GM20000 (cell line): ENCODE measurements around the gene TLE5.
"Not testable (repeated sequence)": the region's sequence is repeated elsewhere in the genome, so short reads cannot be mapped to it uniquely, and the experiment has no call there.

Experiments used
- DNase-seq: peaks from one replicate; pipeline ENCODE4 v3.0.0; 2012; ENCODE audit warnings: low spot score
- CTCF ChIP-seq: IDR thresholded peaks from 2 replicates; pipeline ENCODE4 v1.5.1; 2012; ENCODE audit warnings: mild to moderate bottlenecking, control low read depth; ENCODE audit errors: extremely low read depth, missing control alignments

Gene TLE5

GRCh38 chr19:3095441-3096191, 33.3 kb upstream of the TLE5 start:
- peak; percentile 62 for DNase-seq

GRCh38 chr19:3094601-3095440, 32.5 kb upstream of the TLE5 start:
- DNase-seq = no peak
- no peak for TF ChIP-seq CTCF

More at GRCh38 chr19:3095441-3096191, 33.3 kb upstream of the TLE5 start:
- TF ChIP-seq CTCF = no peak

- not testable (repeated sequence) for DNase-seq
Measured at GRCh38 chr19:3089299-3089855, 27.1 kb upstream of the TLE5 start.

GRCh38 chr19:3087769-3088168, 25.5 kb upstream of the TLE5 start:
- DNase-seq = no peak
- no peak for TF ChIP-seq CTCF

- no peak for DNase-seq
- no peak for TF ChIP-seq CTCF
Measured at GRCh38 chr19:3084943-3085342, 22.6 kb upstream of the TLE5 start.

GRCh38 chr19:3083964-3084363, 21.7 kb upstream of the TLE5 start:
- no peak for TF ChIP-seq CTCF
- DNase-seq = no peak

GRCh38 chr19:3082331-3082730, 20.0 kb upstream of the TLE5 start:
- no peak for DNase-seq
- TF ChIP-seq CTCF = no peak
